Skin of body (tissue), 2 donors: ENCODE results near the gene CTTNBP2. TPM values are rescaled to one million over a fixed set of nuclear protein-coding genes. Genes with fewer than 3 reads are reported as not detected.

Source experiments
- DNase-seq: peaks from one replicate; lab custom pipeline; 2025; lab: John Stamatoyannopoulos, UW
- total RNA-seq: library from RNA; depleted of rRNA; stranded (reverse); fragments of >200 nt; gene quantifications from one replicate; pipeline ENCODE4 v1.2.3, GENCODE V29; 2014

Gene CTTNBP2
- total RNA-seq, 1 donor from 2014 or later: 5.5 TPM

DNA sequence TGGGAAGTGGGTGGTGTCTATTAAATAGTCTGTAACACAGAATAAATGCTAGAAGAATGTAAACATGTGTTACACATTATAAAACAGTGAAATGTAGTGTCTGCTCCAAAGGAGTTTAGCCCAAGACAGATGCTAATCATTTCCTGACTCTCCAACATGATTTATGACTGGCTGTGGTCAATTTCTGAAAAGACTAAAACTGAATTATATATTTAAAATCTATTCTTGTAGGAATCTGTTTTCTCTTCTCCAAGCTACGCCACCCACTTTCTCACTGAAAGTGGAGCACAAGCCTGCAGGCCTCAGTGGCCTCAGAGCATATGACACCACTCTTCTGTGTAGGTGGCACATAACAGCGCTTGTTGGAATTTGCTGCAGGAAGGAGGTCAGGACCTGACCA lies 44.4 kb downstream of the CTTNBP2 start:
- peak; percentile 26 for DNase-seq

DNA sequence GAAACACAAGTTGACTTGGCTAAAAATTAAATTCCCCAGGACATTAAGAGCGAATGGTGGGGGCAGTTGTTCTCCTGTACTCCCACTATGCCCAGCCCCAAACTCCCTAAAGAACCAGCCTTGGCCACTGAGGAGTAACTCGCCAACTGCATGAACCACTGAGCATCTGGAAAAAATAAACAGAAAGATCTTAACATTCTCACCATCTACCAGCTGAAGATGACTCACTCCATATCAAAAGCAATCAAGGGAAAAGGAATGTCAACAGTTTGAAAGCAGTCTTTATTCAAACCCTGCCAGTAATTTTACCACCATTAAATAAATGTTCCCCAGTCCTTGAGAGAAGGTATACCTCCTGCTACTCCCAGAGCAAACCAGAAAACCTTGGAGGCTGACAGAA lies 45.4 kb downstream of the CTTNBP2 start:
- DNase-seq: no peak

DNA sequence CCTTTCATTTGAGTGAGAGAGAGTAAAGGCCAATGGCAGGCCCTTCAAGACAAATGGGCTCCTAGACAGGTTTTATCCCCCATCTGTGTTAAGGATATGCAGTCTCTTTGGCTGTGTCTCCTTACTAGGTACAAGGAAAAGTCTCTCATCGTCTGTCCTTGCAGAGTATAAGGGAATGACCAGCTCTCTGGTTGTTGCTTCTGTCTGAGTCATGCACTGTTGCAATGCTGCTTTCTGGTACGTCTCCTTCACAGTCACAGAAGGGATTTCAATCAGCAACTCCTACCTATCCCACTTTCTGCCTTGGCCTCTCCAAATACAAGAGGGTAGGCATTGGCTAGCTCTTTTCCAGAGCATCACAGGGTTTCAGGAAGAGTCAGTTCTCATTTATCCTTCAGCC lies 48.1 kb downstream of the CTTNBP2 start:
- DNase-seq: no peak

DNA sequence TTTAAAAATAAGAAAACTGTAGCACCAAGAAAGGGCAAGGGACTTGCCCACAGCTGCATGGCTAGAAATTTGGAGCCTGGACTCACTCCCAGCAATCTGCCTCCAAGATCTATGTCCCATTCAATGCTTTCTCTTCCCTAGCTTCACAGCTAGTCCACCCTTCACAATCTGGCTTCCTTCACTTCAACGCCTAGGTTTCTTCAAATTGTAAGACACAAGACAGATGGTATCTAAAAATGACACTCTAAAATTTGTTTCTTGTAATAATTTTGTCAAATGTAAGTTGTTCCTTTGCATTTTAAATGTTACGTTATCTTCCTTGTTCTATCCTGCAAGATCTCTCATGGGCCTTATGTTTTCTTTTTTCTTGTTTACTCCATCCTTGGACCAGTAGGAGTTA lies 48.6 kb downstream of the CTTNBP2 start:
- DNase-seq: no peak

DNA sequence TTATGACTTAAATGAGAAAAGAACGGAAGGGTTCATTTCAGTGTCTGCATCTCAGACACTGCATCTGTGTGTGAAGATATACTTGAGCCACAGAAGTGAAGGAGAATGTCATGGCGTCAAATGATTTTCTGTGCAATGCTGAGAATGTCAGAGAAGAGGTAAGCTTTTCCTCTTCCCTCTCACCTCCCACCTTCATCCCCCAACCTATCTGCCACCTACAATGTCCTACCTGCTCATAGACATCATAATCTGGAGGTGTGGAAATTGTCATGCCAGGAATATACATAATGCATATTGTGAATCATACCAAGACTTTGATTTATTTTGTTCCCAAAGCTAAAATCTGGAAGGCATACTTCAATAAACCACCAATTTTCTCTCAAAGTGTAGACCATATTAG lies 53.7 kb downstream of the CTTNBP2 start:
- DNase-seq: no peak

DNA sequence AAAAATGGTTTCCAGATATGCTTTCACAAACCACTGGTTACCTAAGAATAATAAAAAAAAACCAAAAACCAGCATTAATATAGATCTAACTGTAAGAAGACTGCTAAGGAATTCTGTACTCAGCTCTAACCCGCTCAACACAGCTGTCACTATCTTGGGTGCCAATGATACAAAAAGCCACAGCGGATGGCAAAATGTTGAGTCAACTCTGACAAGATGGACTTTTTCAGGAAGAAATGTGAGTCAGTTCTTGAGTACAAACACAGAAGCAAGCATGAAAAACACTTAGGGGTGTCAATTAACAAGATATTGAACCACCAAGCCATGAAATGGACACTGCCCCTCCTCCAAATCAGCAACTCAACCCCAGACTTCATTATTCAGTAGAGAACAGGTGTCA lies 55.0 kb downstream of the CTTNBP2 start:
- no peak for DNase-seq

DNA sequence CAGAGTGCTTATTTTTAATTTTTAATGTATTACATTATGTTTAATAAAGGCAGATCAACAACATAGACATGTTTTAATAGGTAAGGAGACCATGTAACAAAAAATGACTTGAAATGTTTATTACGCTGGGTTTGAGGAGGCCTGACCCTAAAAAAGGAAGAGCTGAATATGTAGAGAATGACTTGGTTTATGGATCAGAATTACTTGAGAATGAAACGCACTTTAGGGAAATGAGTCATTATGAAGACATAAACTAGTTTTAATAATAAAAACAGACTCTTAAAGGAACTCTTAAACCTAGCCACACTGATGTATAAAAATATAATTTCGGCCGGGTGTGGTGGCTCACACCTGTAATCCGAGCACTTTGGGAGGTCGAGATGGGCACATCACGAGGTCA lies 56.5 kb downstream of the CTTNBP2 start:
- no peak for DNase-seq

DNA sequence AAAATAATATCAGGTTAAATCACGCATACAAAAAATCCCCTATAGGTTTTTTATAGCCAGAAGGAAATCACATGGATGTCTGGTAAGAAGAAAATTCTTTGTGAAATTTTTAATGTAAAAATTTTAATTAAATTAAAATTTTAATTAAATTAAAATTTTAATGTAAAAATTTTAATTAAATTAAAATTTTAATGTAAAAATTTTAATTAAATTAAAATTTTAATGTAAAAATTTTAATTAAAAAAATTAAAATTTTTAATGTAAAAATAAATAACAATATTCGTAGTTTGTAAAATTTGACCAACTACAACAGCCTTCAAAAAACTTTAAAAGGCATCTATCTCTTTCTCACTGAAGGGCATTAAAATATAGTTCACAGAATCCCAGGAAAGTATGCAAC lies 61.5 kb downstream of the CTTNBP2 start:
- DNase-seq: no peak

DNA sequence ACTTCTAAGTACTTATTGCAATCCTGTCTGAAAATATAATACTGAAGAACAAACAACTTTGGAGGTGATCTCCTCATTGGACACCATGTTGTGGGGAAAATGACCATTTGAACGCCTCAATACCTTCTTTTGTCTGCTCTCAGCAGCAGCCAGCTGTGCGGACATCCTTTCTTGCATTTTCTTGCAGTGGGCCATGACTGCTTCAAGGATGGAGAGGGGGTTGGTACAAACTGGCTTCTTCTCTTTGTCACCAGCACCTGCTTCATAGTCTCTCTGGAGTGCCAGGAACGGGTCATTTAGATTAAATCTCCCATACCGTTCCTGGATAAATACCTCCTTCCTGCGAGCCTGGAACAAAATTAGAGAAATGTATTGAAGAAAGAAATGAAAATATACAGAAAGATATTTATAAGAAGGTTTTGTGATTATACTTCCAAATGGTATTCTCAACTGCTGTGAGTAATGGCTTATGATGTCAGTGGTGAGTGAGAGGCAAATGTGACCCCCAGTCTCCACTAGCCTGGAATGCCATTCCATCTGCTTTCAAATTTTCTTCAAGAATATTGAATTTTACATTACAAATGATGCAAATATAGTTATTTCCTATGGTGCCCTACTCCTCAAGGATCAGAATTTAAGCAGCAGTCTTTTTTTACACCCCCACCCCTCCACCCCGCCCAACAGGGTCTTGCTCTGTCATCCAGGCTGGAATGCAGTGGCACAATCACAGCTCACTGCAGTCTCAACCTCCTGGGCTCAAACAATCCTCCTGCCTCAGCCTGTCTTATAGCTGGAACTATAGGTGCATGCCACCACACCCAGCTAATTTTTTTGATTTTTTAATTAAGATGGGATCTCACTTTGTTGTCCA lies 62.4 kb downstream of the CTTNBP2 start:
- DNase-seq: no peak

DNA sequence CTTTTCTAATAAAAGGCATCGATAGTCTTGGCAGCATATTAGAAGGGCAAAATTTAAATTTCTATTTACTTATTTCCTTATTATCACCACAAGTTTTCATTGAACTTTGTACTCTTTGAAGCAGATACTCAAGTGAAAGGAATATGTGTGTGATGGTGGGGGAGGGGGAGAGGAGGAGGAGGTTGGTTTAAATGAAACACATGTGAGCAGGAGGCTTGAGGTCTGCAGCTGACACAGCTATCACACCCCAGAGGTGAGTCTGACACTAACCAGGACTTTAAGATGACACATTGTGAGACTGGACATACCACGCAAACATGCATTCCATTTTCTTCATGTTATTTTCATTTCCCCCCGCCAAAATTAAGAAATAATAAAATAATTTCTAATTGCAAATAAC lies 63.3 kb downstream of the CTTNBP2 start:
- no peak for DNase-seq

DNA sequence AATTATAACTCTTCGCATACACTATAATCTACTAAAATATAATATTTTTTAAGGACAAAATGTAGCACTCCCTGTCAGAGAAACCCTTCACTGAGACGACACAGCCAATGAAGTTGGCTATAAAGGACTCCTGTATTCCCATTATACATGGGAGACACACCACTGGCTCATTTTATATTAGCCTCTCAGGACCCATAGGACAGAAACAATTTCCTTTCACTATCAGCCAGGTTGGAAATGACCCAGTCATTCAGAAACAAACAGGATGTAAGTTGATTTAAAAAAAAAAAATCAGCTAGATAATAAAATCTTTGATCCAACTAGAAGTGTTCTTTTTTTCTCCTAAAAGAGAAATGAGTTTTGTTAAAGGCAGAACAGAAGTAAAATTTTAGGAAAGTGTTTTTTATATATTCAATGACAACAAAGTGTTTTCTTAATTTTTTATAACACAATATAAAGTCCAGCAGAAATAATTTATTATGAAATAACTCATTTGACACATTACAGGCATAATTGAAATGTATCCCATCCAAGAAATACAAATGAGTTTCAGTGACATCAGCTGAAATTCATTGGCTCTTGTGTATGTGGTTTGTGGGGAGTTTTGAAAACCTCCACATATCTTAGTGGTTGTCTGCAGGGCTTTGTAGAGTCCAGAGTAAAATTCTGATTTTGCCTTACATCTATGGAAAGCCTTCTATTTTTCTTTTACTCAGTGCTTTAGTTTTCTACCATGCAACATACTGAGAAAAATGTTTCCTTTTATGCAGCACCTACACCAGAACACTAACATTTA lies 64.1 kb downstream of the CTTNBP2 start:
- no peak for DNase-seq

DNA sequence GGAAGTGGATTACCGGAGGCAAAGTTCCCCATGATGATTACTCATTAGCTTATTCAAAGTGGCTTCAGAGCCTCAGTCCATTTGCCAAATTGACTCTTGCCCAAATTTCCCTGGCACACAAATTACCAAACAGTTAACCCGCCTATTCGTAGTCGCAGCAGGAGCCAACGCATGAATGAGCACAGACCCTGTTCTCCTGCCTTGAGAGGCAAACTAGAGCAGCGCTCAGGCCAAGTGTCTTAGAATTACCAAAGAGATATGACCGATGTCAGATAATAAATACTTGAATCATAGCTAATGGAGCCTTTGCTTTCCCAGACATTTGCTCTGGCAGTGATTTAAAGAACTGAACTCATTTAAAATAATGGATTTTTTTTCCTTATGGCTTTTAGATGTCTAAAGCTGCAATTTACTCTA lies 64.9 kb downstream of the CTTNBP2 start:
- DNase-seq: no peak

DNA sequence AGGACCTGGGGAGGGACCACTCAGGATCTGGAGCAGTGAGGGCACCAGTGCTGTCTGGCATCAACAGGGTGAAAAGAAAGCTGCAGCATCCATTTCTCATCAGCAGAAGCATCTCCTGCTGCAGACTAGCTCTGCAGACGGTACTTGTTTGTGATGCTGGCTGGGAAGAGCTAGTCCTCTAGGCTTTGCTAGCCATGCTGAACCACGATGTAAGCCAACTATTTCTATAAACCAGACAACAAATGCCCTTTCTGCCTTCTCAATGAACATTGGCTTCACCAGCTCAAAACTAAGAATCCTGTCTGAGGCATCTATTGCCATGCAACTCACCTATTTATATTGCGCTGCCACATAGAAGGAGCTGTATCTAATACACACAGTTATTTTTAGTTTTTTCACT lies 65.6 kb downstream of the CTTNBP2 start:
- no peak for DNase-seq

DNA sequence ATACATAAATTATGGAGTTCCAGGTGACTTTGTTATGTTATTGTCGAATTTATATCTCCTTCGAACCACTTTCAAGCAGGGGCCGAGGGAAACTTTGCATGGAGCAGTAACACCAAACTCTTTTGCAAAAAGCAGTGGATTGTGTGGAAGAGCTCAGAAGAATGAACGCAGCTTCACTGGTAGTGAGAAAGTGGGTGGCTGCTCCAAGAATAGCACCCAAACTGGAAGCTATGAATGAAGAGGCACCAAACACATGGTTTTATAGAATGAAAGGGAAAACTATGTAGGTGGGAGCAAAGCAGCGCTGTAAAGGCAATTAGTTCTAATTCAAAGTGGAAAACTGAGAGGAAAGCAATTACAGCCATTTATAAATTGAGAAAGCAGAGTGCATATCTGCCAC lies 67.2 kb downstream of the CTTNBP2 start:
- no peak for DNase-seq

DNA sequence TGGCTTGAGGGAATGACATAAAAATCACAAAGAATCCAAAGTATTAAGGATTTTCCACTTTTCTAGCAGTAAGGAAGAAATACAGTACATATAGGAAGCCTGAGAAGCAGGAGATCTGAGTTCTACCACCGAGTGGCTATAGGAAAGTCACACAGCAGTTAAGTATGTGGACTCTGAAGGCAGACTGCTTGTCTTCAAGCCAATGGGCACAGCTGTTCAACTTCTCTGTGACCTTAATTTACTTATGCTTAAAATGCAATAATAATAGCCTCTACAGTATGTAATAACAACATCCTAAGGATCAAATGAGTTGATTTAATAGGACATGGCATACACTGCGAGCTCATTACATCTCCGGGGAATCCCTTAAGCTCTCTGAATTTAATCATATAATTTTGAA lies 68.0 kb downstream of the CTTNBP2 start:
- DNase-seq: no peak

DNA sequence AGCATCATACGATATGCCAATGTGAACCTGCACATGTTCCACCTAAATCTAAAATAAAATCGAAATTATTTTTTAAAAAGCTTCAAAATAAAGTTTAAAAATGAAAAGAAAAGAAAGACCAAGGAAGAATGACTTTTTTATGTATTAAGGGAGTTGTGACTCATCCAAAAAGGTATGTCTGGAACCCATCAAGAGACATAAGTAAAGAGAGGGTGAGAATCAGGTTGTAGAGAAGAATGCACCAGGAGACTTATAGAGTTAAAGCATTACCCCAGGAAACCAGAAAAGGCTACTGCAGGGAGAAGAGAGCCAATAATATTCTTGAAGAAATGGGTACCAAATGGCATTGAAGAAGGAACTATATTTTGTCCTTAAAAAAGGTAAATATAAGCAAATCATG lies 69.8 kb downstream of the CTTNBP2 start:
- DNase-seq: no peak

DNA sequence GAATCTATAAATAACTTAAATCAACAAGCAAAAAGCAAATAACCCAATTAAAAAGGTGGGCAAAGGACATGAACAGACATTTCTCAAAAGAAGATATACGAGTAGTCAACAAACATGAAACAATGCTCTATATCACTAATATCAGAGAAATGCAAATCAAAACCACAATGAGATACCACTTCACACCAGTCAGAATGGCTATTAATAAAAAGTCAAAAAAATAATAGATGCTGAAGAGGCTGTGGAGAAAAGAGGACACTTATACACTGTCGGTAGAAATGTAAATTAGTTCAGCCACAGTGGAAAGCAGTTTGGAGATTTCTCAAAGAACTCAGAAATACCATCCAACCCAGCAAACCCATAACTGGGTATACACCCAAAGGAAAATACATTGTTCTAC lies 70.6 kb downstream of the CTTNBP2 start:
- no peak for DNase-seq

DNA sequence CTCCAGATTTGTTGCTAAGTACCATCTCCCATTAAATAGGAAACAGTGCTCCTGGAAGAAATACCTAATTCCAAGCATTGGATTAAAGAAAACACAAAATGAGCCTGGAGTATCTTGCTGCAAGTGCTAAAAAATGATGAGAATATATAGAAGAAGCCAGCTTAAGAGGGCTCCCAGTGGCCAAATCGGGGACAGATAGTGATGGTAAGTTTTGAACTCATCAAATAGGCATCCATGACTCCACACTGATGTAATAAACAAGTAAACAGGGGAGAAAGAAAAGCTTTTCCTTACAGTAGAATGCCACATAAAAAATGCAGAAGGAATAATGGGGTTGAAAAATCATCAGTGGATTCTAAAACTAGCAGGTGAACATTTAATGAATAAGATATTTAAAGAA lies 72.4 kb downstream of the CTTNBP2 start:
- DNase-seq: no peak

DNA sequence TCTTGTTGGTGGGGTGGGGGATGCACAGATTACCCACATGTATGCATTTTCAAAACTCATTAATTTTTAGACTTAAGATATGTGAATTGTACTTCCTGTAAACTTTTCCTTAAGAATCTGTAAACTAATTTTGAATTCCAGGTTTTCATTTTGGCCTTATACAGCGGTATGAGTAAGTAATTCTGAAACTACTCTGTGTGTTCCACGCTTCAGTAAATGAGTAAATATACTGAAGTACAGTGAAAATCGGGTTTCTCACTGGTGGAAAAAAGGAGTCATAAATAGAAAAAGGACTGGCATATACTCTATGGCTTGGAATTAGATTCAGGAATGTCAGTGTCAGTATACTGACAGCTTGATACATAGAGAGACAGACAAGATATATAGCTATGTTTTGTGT lies 72.8 kb downstream of the CTTNBP2 start:
- no peak for DNase-seq

DNA sequence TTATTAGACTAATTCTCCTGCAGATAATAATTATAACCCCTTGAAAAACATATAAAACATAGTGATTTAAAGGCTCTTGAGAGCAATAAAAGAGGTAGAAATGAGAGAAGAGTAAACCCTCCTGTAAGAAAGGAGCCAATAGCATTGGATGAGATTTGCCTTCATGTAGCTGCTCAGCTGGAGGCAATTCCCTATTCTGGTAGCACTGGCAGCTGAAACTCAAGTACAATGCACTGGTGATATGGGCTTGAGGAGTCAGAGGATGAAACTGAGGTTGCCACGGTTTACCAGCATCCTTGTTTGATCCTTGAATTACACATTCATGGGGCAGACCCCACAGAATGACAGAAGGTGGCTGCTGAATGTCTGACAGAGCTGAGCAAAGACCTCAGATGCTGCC lies 76.4 kb downstream of the CTTNBP2 start:
- no peak for DNase-seq

DNA sequence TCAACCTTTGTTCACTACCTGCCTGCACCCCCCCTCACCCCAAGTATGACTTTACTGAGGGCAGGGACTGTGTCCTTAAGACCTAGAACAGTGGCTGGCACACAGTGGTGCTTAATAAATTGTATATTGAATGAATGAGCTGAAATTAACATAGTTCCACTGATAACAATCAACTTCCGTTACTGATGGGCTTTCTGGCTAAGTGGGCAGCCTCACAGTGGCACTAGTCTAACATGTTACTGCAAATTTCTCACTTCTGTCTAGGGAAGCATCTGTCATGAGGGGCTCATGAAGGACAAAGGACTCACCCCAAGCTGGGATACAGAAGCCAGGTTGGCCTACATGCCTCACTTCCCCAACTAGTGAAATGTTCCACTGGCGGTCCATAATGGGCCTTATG lies 79.3 kb downstream of the CTTNBP2 start:
- DNase-seq: no peak

DNA sequence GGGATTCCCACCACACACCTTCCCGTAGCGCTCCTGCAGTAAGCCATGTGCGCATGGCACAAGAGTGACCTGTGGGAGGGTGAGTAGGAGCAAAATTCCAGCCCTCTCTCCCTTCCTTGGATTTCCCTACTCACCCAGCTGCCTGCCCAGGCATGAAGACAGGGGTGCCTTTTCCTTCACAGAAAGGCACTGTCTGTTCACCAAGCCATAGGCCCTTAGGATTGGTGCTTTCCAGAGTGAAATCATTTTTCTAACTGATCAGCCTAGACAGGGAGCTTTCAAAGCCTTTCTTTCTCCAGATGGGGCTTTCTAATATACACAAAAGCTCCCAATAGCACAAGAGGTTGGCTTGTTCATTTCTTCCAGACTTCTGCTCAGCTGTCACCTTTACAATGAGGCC lies 79.7 kb downstream of the CTTNBP2 start:
- no peak for DNase-seq
